ENCODE data around the gene ARHGEF16. TPM values are rescaled to one million over a fixed set of nuclear protein-coding genes. Genes with fewer than 3 reads are reported as not detected.

The ARHGEF16 gene
- total and polyA plus RNA-seq, 2 donors from 2014 or later, result 15.5 to 39.3 TPM

DNA sequence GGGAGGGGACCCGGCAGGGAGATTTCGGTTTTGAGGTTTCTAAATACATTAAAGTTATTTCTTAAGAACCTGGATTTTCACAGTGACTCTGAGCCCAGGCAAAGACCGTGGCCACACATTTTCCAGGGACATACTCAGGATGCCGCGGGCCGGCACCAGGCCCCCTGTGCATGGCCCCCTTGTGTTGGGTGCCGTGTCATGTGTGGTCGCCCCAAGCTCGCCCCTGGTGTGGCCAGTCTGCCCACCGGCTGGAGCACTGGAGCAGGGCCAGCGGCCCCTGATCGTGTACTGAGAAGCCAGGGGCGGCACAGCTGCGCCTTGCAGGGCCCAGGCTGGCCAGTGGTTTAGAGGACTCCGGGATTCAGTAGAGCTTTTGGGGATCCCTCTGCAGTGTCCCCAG, 26.6 kb downstream of the ARHGEF16 start:
- TF ChIP-seq, protein P1, sequence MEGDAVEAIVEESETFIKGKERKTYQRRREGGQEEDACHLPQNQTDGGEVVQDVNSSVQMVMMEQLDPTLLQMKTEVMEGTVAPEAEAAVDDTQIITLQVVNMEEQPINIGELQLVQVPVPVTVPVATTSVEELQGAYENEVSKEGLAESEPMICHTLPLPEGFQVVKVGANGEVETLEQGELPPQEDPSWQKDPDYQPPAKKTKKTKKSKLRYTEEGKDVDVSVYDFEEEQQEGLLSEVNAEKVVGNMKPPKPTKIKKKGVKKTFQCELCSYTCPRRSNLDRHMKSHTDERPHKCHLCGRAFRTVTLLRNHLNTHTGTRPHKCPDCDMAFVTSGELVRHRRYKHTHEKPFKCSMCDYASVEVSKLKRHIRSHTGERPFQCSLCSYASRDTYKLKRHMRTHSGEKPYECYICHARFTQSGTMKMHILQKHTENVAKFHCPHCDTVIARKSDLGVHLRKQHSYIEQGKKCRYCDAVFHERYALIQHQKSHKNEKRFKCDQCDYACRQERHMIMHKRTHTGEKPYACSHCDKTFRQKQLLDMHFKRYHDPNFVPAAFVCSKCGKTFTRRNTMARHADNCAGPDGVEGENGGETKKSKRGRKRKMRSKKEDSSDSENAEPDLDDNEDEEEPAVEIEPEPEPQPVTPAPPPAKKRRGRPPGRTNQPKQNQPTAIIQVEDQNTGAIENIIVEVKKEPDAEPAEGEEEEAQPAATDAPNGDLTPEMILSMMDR (IDR thresholded peaks at IDR 0.05; ENCODE audit: borderline replicate concordance, extremely low read depth, insufficient read depth), result no peak
- intact Hi-C loops (cut with DNase I), result no loop called here
- no peak for DNase-seq
- no peak overlapping the region for H3K9ac ChIP-seq (ENCODE audit: low read length in 3 of 3)
- no peak overlapping the region for H3K27ac ChIP-seq (ENCODE audit: low read depth in 2 of 2, low read length in 2 of 2)
- H3K4me3 ChIP-seq (ENCODE audit: low read length in 3 of 3), result no peak overlapping the region
- H3K4me1 ChIP-seq (ENCODE audit: control insufficient read depth in 2 of 3, insufficient read depth in 2 of 3, low read depth in 1 of 3, low read length in 3 of 3), result peaks cover 0 to 3% (median 0%) of the 10 kb centered on the region in 3 donors
- no peaks in the 10 kb centered on the region for H3K9me3 ChIP-seq (ENCODE audit: control insufficient read depth in 2 of 3, insufficient read depth in 1 of 3, low read length in 3 of 3)
- peaks cover 0 to 3% (median 0%) of the 10 kb centered on the region in 3 donors for H3K36me3 ChIP-seq (ENCODE audit: control insufficient read depth in 2 of 3, insufficient read depth in 3 of 3, low read length in 3 of 3)
- FAIRE-seq, result no peak
- H3K27me3 ChIP-seq (ENCODE audit: control insufficient read depth, insufficient read depth, low read length), result no peaks in the 10 kb centered on the region

DNA sequence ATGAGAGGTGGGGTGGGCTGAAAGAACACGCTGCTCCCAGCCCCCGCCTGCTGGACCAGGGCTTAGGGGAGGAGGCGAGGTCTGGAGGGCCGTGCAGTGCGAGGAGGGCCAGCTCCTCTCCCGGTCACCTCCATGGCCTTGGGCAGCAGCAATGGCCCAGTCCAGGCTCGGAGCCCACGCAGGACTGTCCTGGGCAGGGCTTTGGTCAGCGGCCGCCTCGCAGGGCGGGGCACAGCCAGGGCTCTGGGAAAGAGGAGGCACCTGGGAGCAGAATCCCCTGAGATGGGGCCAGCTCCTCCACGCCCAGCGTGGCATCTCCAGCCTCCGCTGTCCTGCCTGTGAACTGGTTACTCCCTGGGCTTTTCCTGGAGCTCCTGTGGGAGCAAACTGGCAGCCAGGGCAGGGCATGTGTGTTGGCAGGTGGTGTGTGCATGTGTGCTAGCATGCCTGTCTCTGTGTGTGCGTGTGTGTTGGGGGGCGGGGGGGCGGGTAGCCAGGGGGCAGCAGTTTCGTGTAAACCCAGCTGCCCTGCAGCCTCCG, 27.4 kb downstream of the ARHGEF16 start:
- no peaks in the 10 kb centered on the region for H3K36me3 ChIP-seq (ENCODE audit: control insufficient read depth in 2 of 3, insufficient read depth in 3 of 3, low read length in 3 of 3)
- H3K9ac ChIP-seq (ENCODE audit: low read length in 3 of 3), result no peak overlapping the region
- no peak overlapping the region for H3K4me3 ChIP-seq (ENCODE audit: low read length in 3 of 3)
- TF ChIP-seq, protein P1 (IDR thresholded peaks at IDR 0.05; ENCODE audit: borderline replicate concordance, extremely low read depth, insufficient read depth), result no peak
- FAIRE-seq (no peak), DNase-seq (no peak)
- peaks cover 0 to 3% (median 0%) of the 10 kb centered on the region in 3 donors for H3K4me1 ChIP-seq (ENCODE audit: control insufficient read depth in 2 of 3, insufficient read depth in 2 of 3, low read depth in 1 of 3, low read length in 3 of 3)
- no peak overlapping the region for H3K27ac ChIP-seq (ENCODE audit: low read depth in 2 of 2, low read length in 2 of 2)
- H3K27me3 ChIP-seq (ENCODE audit: control insufficient read depth, insufficient read depth, low read length), result no peaks in the 10 kb centered on the region
- H3K9me3 ChIP-seq (ENCODE audit: control insufficient read depth in 2 of 3, insufficient read depth in 1 of 3, low read length in 3 of 3), result no peaks in the 10 kb centered on the region
- intact Hi-C loops (cut with DNase I), result no loop called here

DNA sequence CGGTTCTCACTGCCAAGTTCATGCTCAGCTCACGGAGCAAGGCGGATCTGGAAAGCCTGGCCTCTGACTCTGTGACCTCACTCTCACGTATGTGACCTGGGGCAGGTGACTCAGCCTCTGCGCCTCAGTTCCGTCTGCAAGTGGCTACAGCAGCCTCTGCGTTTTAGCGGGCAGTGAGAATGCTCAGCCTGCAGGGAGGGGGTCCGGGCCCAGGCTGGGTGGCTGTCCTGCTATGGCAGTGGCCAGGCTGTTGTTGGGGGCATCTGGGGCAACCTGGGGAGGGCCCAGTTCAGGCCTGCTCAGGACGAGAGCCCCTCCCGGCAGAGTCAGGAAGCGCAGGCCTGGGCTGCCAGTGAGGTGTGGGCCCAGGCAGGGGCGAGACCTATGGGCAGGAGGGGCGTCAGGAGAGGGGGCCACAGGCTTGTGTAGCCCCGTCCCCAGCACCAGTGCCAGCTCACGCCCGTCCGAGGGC, 27.9 kb downstream of the ARHGEF16 start:
- H3K9me3 ChIP-seq (ENCODE audit: control insufficient read depth in 2 of 3, insufficient read depth in 1 of 3, low read length in 3 of 3), result no peaks in the 10 kb centered on the region
- DNase-seq, result peak in 1 of 5 donors; percentile 88
- no peak overlapping the region for H3K27ac ChIP-seq (ENCODE audit: low read depth in 2 of 2, low read length in 2 of 2)
- no peaks in the 10 kb centered on the region for H3K27me3 ChIP-seq (ENCODE audit: control insufficient read depth, insufficient read depth, low read length)
- no peak overlapping the region for H3K4me3 ChIP-seq (ENCODE audit: low read length in 3 of 3)
- H3K9ac ChIP-seq (ENCODE audit: low read length in 3 of 3), result no peak overlapping the region
- TF ChIP-seq, protein P1 (IDR thresholded peaks at IDR 0.05; ENCODE audit: borderline replicate concordance, extremely low read depth, insufficient read depth), result no peak
- peaks cover 0 to 3% (median 0%) of the 10 kb centered on the region in 3 donors for H3K4me1 ChIP-seq (ENCODE audit: control insufficient read depth in 2 of 3, insufficient read depth in 2 of 3, low read depth in 1 of 3, low read length in 3 of 3)
- no peaks in the 10 kb centered on the region for H3K36me3 ChIP-seq (ENCODE audit: control insufficient read depth in 2 of 3, insufficient read depth in 3 of 3, low read length in 3 of 3)
- FAIRE-seq, result no peak
- intact Hi-C loops (cut with DNase I), result no loop called here

DNA sequence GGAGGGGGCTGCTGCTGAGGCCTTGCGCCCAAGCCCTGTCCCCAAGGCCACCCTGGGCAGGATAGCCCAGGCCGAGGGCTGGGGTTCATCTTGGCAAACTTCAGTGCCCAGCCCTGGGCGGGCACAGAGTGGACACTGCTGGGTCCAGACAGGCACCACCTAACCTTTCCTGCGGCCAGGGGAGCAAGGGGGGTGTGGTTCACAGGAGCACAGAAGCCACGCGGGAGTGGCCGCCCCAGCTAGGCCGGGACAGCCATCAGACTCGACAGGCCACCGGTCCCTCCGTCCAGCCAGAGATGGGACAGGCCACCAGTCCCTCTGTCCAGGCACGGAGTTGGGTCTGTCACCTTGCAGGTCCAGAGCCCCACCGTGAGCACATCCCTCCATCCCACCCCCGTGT, 28.9 kb downstream of the ARHGEF16 start:
- Histone ChIP-seq H3K27me3 (ENCODE audit: control insufficient read depth, insufficient read depth, low read length) (no peaks in the 10 kb centered on the region), H3K4me1 (ENCODE audit: control insufficient read depth in 2 of 3, insufficient read depth in 2 of 3, low read depth in 1 of 3, low read length in 3 of 3) (peaks cover 0 to 3% (median 0%) of the 10 kb centered on the region in 3 donors), H3K9ac (ENCODE audit: low read length in 3 of 3) (no peak overlapping the region), H3K27ac (ENCODE audit: low read depth in 2 of 2, low read length in 2 of 2) (no peak overlapping the region), H3K4me3 (ENCODE audit: low read length in 3 of 3) (no peak overlapping the region), H3K9me3 (ENCODE audit: control insufficient read depth in 2 of 3, insufficient read depth in 1 of 3, low read length in 3 of 3) (no peaks in the 10 kb centered on the region), H3K36me3 (ENCODE audit: control insufficient read depth in 2 of 3, insufficient read depth in 3 of 3, low read length in 3 of 3) (no peaks in the 10 kb centered on the region)
- TF ChIP-seq, protein P1 (IDR thresholded peaks at IDR 0.05; ENCODE audit: borderline replicate concordance, extremely low read depth, insufficient read depth), result no peak
- FAIRE-seq (no peak), DNase-seq (no peak)
- intact Hi-C loops (cut with DNase I), result no loop called here
